Heart right ventricle (tissue), 16 donors: Measurements from ENCODE around the gene CDK6. TPM values are rescaled to one million over a fixed set of nuclear protein-coding genes. Genes with fewer than 3 reads are reported as not detected.

Source experiments
- ATAC-seq, 8 donors: fragments of 200-7000 bp; cut with Tn5 transposase; one replicate each; pipeline ENCODE4 v1.9.1; 2020; ENCODE audit warnings: mild to moderate bottlenecking in 8 of 8, moderate library complexity in 8 of 8, moderate number of reproducible peaks in 1 of 8
- DNase-seq, 2 donors: peaks; one replicate each; pipeline ENCODE4 v3.0.0-alpha.2; 2020
- H3K27ac ChIP-seq, 10 donors: fragments of 200-600 bp; sonication (generic) in 2 of 10; one replicate each; pipeline versions ENCODE4 v1.5.0 to v1.8.0; 2020 to 2022; ENCODE audit warnings: mild to moderate bottlenecking in 3 of 10
- H3K27me3 ChIP-seq, 7 donors: fragments of 200-600 bp; one replicate each; pipeline ENCODE4 v1.8.0; 2021 to 2022; ENCODE audit warnings: mild to moderate bottlenecking in 2 of 7
- H3K36me3 ChIP-seq, 9 donors: fragments of 200-600 bp; sonication (generic) in 1 of 9; one replicate each; pipeline versions ENCODE4 v1.5.0 to v1.8.0; 2020 to 2022; ENCODE audit warnings: mild to moderate bottlenecking in 2 of 9
- H3K4me1 ChIP-seq, 9 donors: fragments of 200-600 bp; sonication (generic) in 1 of 9; one replicate each; pipeline versions ENCODE4 v1.5.0 to v1.8.0; 2020 to 2022; ENCODE audit warnings: mild to moderate bottlenecking in 4 of 9
- H3K4me3 ChIP-seq, 10 donors: fragments of 200-600 bp; sonication (generic) in 2 of 10; one replicate each; pipeline versions ENCODE4 v1.5.0 to v1.8.0; 2020 to 2022; ENCODE audit warnings: mild to moderate bottlenecking in 7 of 10, moderate library complexity in 2 of 10
- H3K9me3 ChIP-seq, 11 donors: fragments of 200-600 bp in 10 of 11; sonication (generic) in 2 of 11; one replicate each; pipeline versions ENCODE4 v1.5.0 to v1.8.0; 2013 to 2022; ENCODE audit warnings: mild to moderate bottlenecking in 2 of 11, control low read depth in 1 of 11, moderate library complexity in 1 of 11
- WGBS, 2 donors: extraction: QIAGEN DNeasy Blood & Tissue Kit; methylation state at CpG; one replicate each; pipeline ENCODE4 v1.1.7; 2013; ENCODE audit warnings: inconsistent platforms in 1 of 2; 5-methylcytosine and 5-hydroxymethylcytosine counted together
- intact Hi-C, 10 donors: fragments of 100-400 bp; cut with DNase I; formaldehyde crosslinking; loops; one replicate each; pipeline versions ENCODE4 v1.11.1 to v1.14.2; 2022
- polyA plus RNA-seq, 2 donors: library from polyadenylated mRNA; stranded (reverse); fragments of 200-250 nt; gene quantifications; one replicate each; pipeline ENCODE4 v1.2.3, GENCODE V29; 2013
- total RNA-seq, 10 donors: library from RNA; stranded (reverse); fragmentation: NEBNext Ultra II Directional in 3 of 10; extraction: Animal tissue kit (Norgen Biotek cat#: 25700) in 3 of 10; gene quantifications; one replicate each; pipeline versions ENCODE4 v1.2.1 to v1.2.4, GENCODE V29; 2021 to 2023
- TF ChIP-seq, protein P1 (sequence below), 9 donors: fragments of 200-600 bp; sonication (generic) in 2 of 9; IDR thresholded peaks; one replicate each; pipeline versions ENCODE4 v1.5.0 to v1.8.0; 2021 to 2022; ENCODE audit warnings: antibody characterized with exemption in 9 of 9, mild to moderate bottlenecking in 5 of 9, moderate library complexity in 1 of 9
- donor health status: Arrhythmogenic right ventricular cardiomyopathy.
- donor health status: ischemic (EF 13 %, LVEDD 7.1; RV severe dilation, severe dysfunction).
- donor health status: healthy with polysubstance abuse.
- donor health status: DM: no; HTN: yes; CAD: no.
- donor health status: DM: no; HTN: no; CAD: no.
- donor health status: ischemic (EF 25% LVEDD 6.9; RV normal size, moderate dysfunction).
- donor health status: ischemic (EF 25% LVEDD 5.7; RV mildly dilated, moderate dysfunction).
- donor health status: healthy.
- donor health status: DM: yes; HTN: yes; CAD: no.
- donor health status: Ischemic cardiomyopathy.
- donor health status: ischemic (EF 35%, LVEDD 5.7; RV mildly dilated, moderate dysfunction).
- donor health status: nonischemic (EF 11% LVEDD 7.7; RV severe dilation, severe dysfunction).
- donor health status: DM: yes; HTN: yes; CAD: no.
- donor health status: PGD.
- donor health status: ischemic (EF 29% LVEDD 5.4; RV normal size, mild dysfunction).
- donor health status: nonischemic (EF 23%, LVEDD 6.1; RV moderate dilation, normal function).

The CDK6 gene
- total and polyA plus RNA-seq, 12 donors: 2.6 to 31.5 (median 16.4) TPM

DNA sequence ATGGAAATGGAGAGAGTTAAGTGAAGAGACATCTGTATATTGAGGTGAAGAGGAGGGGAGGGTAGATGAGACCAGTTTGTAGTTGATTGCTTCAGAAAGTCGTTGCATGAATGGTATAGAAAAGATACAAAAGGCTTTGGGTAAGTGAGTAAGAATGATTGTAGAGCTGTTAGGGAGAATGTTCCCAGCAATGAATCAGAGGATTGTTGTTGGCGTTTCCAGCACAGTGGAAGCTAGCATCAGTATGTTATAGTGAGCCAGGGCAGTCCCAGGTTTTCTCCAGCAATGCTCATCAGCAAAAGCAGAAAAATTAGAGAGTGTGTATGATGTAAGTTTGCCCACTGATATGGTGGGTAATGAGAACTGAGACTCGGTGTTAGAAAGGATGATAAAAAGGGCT, 15.4 kb upstream of the CDK6 start:
- WGBS, 2 donors: 74 to 78% methylated on average over 3 of the region's 3 CpGs
- intact Hi-C loops: no loop called here
- TF ChIP-seq, protein P1, sequence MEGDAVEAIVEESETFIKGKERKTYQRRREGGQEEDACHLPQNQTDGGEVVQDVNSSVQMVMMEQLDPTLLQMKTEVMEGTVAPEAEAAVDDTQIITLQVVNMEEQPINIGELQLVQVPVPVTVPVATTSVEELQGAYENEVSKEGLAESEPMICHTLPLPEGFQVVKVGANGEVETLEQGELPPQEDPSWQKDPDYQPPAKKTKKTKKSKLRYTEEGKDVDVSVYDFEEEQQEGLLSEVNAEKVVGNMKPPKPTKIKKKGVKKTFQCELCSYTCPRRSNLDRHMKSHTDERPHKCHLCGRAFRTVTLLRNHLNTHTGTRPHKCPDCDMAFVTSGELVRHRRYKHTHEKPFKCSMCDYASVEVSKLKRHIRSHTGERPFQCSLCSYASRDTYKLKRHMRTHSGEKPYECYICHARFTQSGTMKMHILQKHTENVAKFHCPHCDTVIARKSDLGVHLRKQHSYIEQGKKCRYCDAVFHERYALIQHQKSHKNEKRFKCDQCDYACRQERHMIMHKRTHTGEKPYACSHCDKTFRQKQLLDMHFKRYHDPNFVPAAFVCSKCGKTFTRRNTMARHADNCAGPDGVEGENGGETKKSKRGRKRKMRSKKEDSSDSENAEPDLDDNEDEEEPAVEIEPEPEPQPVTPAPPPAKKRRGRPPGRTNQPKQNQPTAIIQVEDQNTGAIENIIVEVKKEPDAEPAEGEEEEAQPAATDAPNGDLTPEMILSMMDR (IDR thresholded peaks at IDR 0.05): no peak

DNA sequence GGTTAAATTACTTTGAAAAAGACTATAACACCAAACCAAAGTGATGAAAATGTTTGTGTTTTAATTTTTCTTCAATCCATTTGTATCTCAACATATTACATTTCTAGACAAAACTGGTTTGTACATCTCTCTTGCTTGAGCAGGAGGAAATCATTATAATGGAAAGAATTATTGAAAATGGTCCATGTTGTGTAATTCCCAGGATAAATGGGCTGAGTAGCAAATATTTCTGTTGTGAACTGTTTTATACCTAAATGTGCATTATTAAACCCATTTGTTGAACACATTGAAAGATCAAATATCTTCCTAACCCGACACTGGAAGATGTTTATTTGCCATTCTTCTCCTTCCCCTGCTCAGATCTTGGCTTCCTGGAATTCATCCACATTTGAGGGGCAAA, 14.1 kb upstream of the CDK6 start:
- Histone ChIP-seq H3K4me1 (no peaks in the 10 kb centered on the region), H3K36me3 (no peaks in the 10 kb centered on the region), H3K27ac (no peak overlapping the region), H3K27me3 (no peaks in the 10 kb centered on the region), H3K4me3 (no peak overlapping the region), H3K9me3 (no peaks in the 10 kb centered on the region)
- TF ChIP-seq, protein P1 (IDR thresholded peaks at IDR 0.05): no peak
- WGBS, 2 donors: 84 to 89% methylated on average over 1 of the region's 1 CpG
- DNase-seq (no peak), ATAC-seq (no peak)
- intact Hi-C loops: no loop called here

More for the DNA sequence above, 15.4 kb upstream of the CDK6 start:
- DNase-seq (no peak), ATAC-seq (no peak)
- H3K4me3 ChIP-seq: no peak overlapping the region
- no peaks in the 10 kb centered on the region for H3K9me3 ChIP-seq
- H3K27ac ChIP-seq: no peak overlapping the region
- no peaks in the 10 kb centered on the region for H3K4me1 ChIP-seq
- no peaks in the 10 kb centered on the region for H3K27me3 ChIP-seq
- no peaks in the 10 kb centered on the region for H3K36me3 ChIP-seq

DNA sequence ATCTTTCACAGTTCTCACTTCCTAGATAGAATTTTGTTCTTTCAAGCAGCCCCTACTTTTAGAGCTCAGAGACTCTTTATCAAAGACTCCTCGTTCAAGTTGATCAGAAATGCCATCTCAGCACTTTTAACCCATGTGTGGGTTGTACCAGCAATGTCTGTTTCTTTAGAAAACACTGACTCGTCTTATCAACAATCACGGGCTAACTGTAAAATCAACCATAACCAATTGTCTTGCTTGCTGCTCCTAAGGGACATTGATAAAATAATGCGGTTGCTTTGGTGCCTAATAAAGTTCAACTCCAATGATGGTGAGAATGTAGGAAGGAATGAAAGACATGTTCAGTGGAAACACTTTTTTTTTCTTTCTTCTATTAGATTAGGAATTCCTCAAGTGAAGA, 12.9 kb upstream of the CDK6 start:
- H3K4me1 ChIP-seq: no peaks in the 10 kb centered on the region
- H3K36me3 ChIP-seq: no peaks in the 10 kb centered on the region
- no peak overlapping the region for H3K27ac ChIP-seq
- DNase-seq: no peak
- no peaks in the 10 kb centered on the region for H3K9me3 ChIP-seq
- H3K27me3 ChIP-seq: no peaks in the 10 kb centered on the region
- H3K4me3 ChIP-seq: no peak overlapping the region
- WGBS, 2 donors: 59 to 73% methylated on average over 4 of the region's 4 CpGs
- intact Hi-C loops: loop anchor here in 3 of 10 donors (10.0 kb wide), 3 partner anchors 195 to 225 kb away; no protein-coding TSS in a partner anchor
- no peak for ATAC-seq
- TF ChIP-seq, protein P1 (IDR thresholded peaks at IDR 0.05): no peak

DNA sequence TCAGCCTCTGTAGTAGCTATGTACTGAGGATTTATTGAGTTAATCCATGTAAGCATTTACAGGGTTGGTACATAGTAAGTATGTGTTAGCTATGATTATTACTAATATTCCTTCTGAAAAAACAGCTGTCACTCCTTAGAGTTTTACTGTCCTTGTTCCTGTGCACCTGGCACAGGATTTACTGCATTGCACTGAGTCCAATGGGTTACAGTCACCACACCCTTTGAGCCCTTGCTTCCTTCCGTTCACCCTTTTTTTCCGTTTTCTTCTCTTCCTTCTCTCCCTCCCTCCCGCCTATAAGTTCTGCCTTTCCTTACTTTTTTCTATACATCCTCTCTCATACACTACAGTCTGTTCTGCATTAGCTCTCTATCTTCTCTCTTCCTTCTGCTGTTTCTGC, 12.5 kb upstream of the CDK6 start:
- WGBS, 2 donors: 65 to 84% methylated on average over 3 of the region's 3 CpGs
- intact Hi-C loops: loop anchor here in 3 of 10 donors (10.0 kb wide), 3 partner anchors 196 to 224 kb away; no protein-coding TSS in a partner anchor

More for the DNA sequence above, 12.5 kb upstream of the CDK6 start:
- H3K4me1 ChIP-seq: no peaks in the 10 kb centered on the region
- DNase-seq (no peak), ATAC-seq (no peak)
- TF ChIP-seq, protein P1 (IDR thresholded peaks at IDR 0.05): no peak
- H3K27ac ChIP-seq: no peak overlapping the region
- no peaks in the 10 kb centered on the region for H3K27me3 ChIP-seq
- H3K36me3 ChIP-seq: no peaks in the 10 kb centered on the region
- no peaks in the 10 kb centered on the region for H3K9me3 ChIP-seq
- no peak overlapping the region for H3K4me3 ChIP-seq
